BJ (cell line): ENCODE data around the gene UBR2. TPM values are rescaled to one million over a fixed set of nuclear protein-coding genes. Genes with fewer than 3 reads are reported as not detected.

ENCODE experiments used
- CTCF ChIA-PET: fragments of 350-600 bp; formaldehyde crosslinking; extraction: SDS; loops from one replicate; lab custom pipeline; 2021; ENCODE audit warnings: antibody characterized with exemption, inconsistent platforms; lab: Yijun Ruan, JAX
- POLR2A ChIA-PET: fragments of 300-600 bp; sonication (Branson Sonifier 250); formaldehyde crosslinking; extraction: SDS; loops from one replicate; lab custom pipeline; 2021; ENCODE audit warnings: antibody characterized with exemption; lab: Charles Lee
- DNase-seq: peaks from one replicate; pipeline ENCODE4 v3.0.0-alpha.2; 2011; ENCODE audit warnings: low read depth
- H3K27me3 ChIP-seq: 2 replicates; pipeline ENCODE4 v1.6.0; 2011; ENCODE audit warnings: low read length; ENCODE audit not compliant: control insufficient read depth, insufficient read depth
- H3K36me3 ChIP-seq: 2 replicates; pipeline ENCODE4 v1.5.1; 2011; ENCODE audit warnings: low read length; ENCODE audit not compliant: control insufficient read depth, insufficient read depth
- H3K4me3 ChIP-seq: 2 replicates; pipeline ENCODE4 v1.5.1; 2011; ENCODE audit warnings: low read depth, mild to moderate bottlenecking, control low read depth, low read length
- CTCF ChIP-seq: IDR thresholded peaks from 2 replicates; pipeline ENCODE4 v1.5.1; 2011; ENCODE audit warnings: low read depth, mild to moderate bottlenecking, control low read depth, inconsistent platforms, low read length, moderate library complexity; ENCODE audit not compliant: insufficient read depth
- polyA plus RNA-seq: library from polyadenylated mRNA; depleted of rRNA; stranded (reverse); fragments of >200 nt; gene quantifications from 2 replicates; pipeline ENCODE4 v1.2.3, GENCODE V29; 2011

UBR2 gene
- polyA plus RNA-seq, 1 experiment = 9.8 TPM

DNA sequence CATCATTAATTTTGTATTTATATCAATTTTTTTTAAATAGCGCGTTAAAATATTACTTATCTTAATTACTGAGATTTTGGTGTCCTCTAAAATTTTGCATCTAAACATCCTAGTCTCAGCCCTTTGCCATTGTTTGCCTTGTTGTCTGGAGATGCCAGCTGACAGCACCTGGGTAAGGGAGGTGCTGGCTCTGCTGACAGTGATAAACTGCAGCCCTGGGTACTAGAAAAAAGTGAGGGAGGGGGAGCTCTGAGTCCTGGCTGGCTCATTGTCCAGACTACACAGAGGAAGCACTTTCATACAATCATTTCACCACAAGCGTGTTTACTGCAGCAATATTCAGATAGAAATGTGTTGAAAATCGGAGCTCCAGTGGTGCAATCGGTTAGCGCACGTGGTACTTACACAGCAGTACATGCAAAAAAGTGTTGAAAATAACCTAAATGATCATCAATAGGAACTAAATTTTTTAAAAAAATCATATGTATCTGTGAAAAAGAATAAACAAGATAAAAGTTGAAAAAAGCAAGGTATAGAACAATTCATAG is 18.5 kb upstream of the UBR2 start:
- CTCF ChIA-PET = interaction anchor here (1.9 to 4.7 kb wide), 3 partner anchors 8 to 285 kb away, joined by 9 to 63 read pairs (median 34); no protein-coding TSS in a partner anchor
- H3K36me3 ChIP-seq = no peaks in the 10 kb centered on the region
- DNase-seq = no peak
- POLR2A ChIA-PET = no interaction called here
- no peak for TF ChIP-seq CTCF
- no peaks in the 10 kb centered on the region for H3K27me3 ChIP-seq
- H3K4me3 ChIP-seq = no peak overlapping the region

GRCh38 chr6:42547407-42548329 is 16.2 kb upstream of the UBR2 start:
- H3K4me3 ChIP-seq = peak overlapping the region; percentile 45

GRCh38 chr6:42550277-42550676 is 13.6 kb upstream of the UBR2 start:
- POLR2A ChIA-PET = no interaction called here

More at GRCh38 chr6:42547407-42548329, 16.2 kb upstream of the UBR2 start:
- ChIA-PET CTCF (interaction anchor here (0.7 to 4.7 kb wide), 58 partner anchors 8 to 491 kb away, joined by 3 to 63 read pairs (median 4); partner anchors contain the start of gene UBR2), POLR2A (interaction anchor here (0.6 to 1.1 kb wide), 3 partner anchors 16 to 329 kb away, joined by 3 to 4 read pairs (median 3); partner anchors contain the start of gene UBR2)
- no peak for DNase-seq
- TF ChIP-seq CTCF = peak; percentile 100
- Histone ChIP-seq H3K36me3 (no peaks in the 10 kb centered on the region), H3K27me3 (no peaks in the 10 kb centered on the region)

DNA sequence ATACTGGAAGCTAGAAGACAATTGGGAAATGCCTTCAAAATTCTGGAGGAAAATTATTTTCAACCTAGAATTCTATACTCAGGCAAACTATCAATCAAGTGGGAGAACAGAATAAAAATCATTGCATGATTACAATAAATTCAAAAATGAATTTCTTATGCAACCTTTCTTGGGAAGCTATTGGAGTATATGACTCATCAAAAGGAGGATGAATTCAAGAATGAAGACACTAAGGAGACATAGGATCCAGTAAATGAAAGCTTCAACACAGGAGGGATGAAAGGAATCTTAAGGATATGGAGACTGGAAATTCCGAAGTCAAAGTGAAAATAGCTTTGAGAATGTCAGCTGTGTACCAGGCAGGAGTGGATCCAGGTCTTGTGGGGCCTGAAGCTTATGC is 12.6 kb upstream of the UBR2 start:
- no peak for DNase-seq
- CTCF ChIA-PET = interaction anchor here (0.9 to 2.2 kb wide), 6 partner anchors 12 to 351 kb away, joined by 3 to 8 read pairs (median 4); no protein-coding TSS in a partner anchor
- POLR2A ChIA-PET = interaction anchor here (0.5 kb wide), 1 partner anchor 15 kb away, joined by 4 read pairs; no protein-coding TSS in a partner anchor

More at GRCh38 chr6:42550277-42550676, 13.6 kb upstream of the UBR2 start:
- no peaks in the 10 kb centered on the region for H3K36me3 ChIP-seq
- no peak for TF ChIP-seq CTCF
- no peak overlapping the region for H3K4me3 ChIP-seq
- CTCF ChIA-PET = interaction anchor here (1.7 kb wide), 1 partner anchor 314 kb away, joined by 4 read pairs; no protein-coding TSS in a partner anchor
- DNase-seq = no peak
- no peaks in the 10 kb centered on the region for H3K27me3 ChIP-seq

More for the DNA sequence above, 12.6 kb upstream of the UBR2 start:
- no peaks in the 10 kb centered on the region for H3K36me3 ChIP-seq
- no peaks in the 10 kb centered on the region for H3K27me3 ChIP-seq
- TF ChIP-seq CTCF = no peak
- no peak overlapping the region for H3K4me3 ChIP-seq
